Neural progenitor cell (in vitro differentiated cells): ENCODE data around the gene CLCN4.

Source experiments
- EZH2phosphoT487 ChIP-seq: fragments of 200-600 bp; sonication (generic); IDR thresholded peaks from 2 replicates; pipeline ENCODE4 v1.6.1; 2017; ENCODE audit warnings: antibody characterized with exemption
- TF ChIP-seq, protein P1 (sequence below): fragments of 200-600 bp; sonication (generic); IDR thresholded peaks from 2 replicates; pipeline ENCODE4 v1.5.1; 2017; ENCODE audit warnings: antibody characterized with exemption, mild to moderate bottlenecking

DNA sequence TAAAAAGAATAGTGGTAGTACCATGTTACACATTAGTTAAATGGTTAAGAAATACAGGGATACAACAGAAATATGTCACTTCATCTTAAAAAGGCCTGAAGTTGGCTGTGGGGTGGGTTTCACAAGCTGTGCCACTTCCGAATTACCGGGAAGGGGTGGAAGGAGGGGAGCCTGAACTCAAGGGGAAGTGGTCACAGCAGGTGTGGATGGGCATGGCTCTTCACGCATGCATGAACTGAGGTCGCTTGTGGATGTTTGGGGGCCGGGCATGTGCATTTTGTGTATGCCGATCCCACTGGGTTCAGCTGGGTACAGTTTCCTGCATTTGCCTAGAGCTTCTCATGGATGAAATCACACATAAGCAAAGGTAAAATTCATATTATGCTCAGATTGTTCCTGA, 64.9 kb downstream of the CLCN4 start:
- TF ChIP-seq, protein P1, sequence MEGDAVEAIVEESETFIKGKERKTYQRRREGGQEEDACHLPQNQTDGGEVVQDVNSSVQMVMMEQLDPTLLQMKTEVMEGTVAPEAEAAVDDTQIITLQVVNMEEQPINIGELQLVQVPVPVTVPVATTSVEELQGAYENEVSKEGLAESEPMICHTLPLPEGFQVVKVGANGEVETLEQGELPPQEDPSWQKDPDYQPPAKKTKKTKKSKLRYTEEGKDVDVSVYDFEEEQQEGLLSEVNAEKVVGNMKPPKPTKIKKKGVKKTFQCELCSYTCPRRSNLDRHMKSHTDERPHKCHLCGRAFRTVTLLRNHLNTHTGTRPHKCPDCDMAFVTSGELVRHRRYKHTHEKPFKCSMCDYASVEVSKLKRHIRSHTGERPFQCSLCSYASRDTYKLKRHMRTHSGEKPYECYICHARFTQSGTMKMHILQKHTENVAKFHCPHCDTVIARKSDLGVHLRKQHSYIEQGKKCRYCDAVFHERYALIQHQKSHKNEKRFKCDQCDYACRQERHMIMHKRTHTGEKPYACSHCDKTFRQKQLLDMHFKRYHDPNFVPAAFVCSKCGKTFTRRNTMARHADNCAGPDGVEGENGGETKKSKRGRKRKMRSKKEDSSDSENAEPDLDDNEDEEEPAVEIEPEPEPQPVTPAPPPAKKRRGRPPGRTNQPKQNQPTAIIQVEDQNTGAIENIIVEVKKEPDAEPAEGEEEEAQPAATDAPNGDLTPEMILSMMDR: no peak
- no peak for TF ChIP-seq EZH2phosphoT487
